Psoas muscle (tissue), 8 donors: Measurements from ENCODE around the gene BNC2. TPM values are rescaled to one million over a fixed set of nuclear protein-coding genes. Genes with fewer than 3 reads are reported as not detected.
"Not testable (repeated sequence)": the region's sequence is repeated elsewhere in the genome, so short reads cannot be mapped to it uniquely, and the experiment has no call there.

ENCODE experiments used
- ATAC-seq, 4 donors: fragments of 200-7000 bp; cut with Tn5 transposase; one replicate each; pipeline ENCODE4 v1.9.1; 2020; ENCODE audit warnings: moderate library complexity in 3 of 4, mild to moderate bottlenecking in 2 of 4
- DNase-seq, 2 donors: peaks; one replicate each; pipeline ENCODE4 v3.0.0-alpha.2; 2020
- H3K27ac ChIP-seq: fragments of 200-600 bp; one replicate; pipeline ENCODE4 v1.8.0; 2022
- H3K27me3 ChIP-seq, 3 donors: fragments of 200-600 bp in 1 of 3; one replicate each; pipeline versions ENCODE4 v1.6.1 to v1.8.0; 2013 to 2022; ENCODE audit warnings: low read length in 2 of 3, mild to moderate bottlenecking in 2 of 3, moderate library complexity in 1 of 3; ENCODE audit not compliant: insufficient read depth in 3 of 3
- H3K36me3 ChIP-seq, 2 donors: fragments of 200-600 bp in 1 of 2; one replicate each; pipeline versions ENCODE4 v1.6.1 to v1.8.0; 2013 to 2022; ENCODE audit warnings: low read depth in 1 of 2, mild to moderate bottlenecking in 1 of 2, moderate library complexity in 1 of 2; ENCODE audit not compliant: insufficient read depth in 1 of 2
- H3K4me1 ChIP-seq: fragments of 200-600 bp; one replicate; pipeline ENCODE4 v1.8.0; 2022
- H3K4me3 ChIP-seq: fragments of 200-600 bp; one replicate; pipeline ENCODE4 v1.8.0; 2022; ENCODE audit warnings: mild to moderate bottlenecking
- H3K9me3 ChIP-seq: fragments of 200-600 bp; one replicate; pipeline ENCODE4 v1.8.0; 2022
- CTCF ChIP-seq: fragments of 200-600 bp; IDR thresholded peaks from one replicate; pipeline ENCODE4 v1.8.0; 2022; ENCODE audit warnings: antibody characterized with exemption
- WGBS, 3 donors: extraction: QIAGEN DNeasy Blood & Tissue Kit; methylation state at CpG; one replicate each; pipeline versions ENCODE4 v1.1.6 to v1.1.7; 2013; 5-methylcytosine and 5-hydroxymethylcytosine counted together
- intact Hi-C, 2 donors: fragments of 100-400 bp; cut with DNase I; formaldehyde crosslinking; loops; one replicate each; pipeline versions ENCODE4 v1.11.0 to v1.14.2; 2022
- polyA plus RNA-seq, 3 donors: library from polyadenylated mRNA; stranded (reverse); fragments of 200-250 nt; gene quantifications; one replicate each; pipeline ENCODE4 v1.2.3, GENCODE V29; 2013
- total RNA-seq, 4 donors: library from RNA; stranded (reverse); fragmentation: NEBNext Ultra II Directional in 2 of 4; extraction: Animal tissue kit (Norgen Biotek cat#: 25700) in 2 of 4; gene quantifications; one replicate each; pipeline versions ENCODE4 v1.2.1 to v1.2.4, GENCODE V29; 2021 to 2023
- donor health status: healthy with polysubstance abuse.
- donor health status: DM: no; HTN: no; CAD: no; lungs with moderate emphysema.
- donor health status: Bipolar disorder and iron deficiency.
- donor health status: healthy.
- donor health status: DM: yes; HTN: yes; CAD: no.
- donor health status: DM: no; HTN: no; CAD: no.
- donor health status: DM: no; HTN: no; CAD: no.
- donor health status: DM: yes; HTN: yes; CAD: no.

Gene BNC2
- total and polyA plus RNA-seq, 7 donors, result 1.3 to 168 (median 44.1) TPM

DNA sequence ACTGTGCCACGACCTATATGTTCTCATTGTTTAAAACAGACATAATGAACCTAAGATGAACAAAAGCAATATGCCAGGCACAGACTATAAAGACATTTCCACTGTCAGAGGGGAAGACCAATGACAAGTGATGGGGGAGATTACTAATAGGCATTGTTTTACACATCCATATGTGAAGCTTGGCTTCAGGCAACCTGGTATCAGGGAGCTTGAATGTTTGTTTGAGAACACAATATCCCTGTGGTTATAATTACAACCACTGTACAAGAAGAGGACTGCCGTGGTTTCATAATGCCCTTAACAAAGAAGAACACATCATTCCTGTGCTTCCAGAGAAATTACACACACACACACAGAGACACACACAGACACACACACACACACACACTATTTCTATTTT, 385.7 kb downstream of the BNC2 start:
- Histone ChIP-seq H3K27me3 (no peaks in the 10 kb centered on the region), H3K9me3 (no peaks in the 10 kb centered on the region), H3K4me3 (no peak overlapping the region), H3K4me1 (no peaks in the 10 kb centered on the region), H3K36me3 (no peaks in the 10 kb centered on the region), H3K27ac (no peak overlapping the region)
- intact Hi-C loops, result no loop called here
- peak in 2 of 4 donors; percentile 26 to 46 for ATAC-seq
- no peak for DNase-seq
- TF ChIP-seq CTCF, result no peak
- 57 to 67% (median 65%) methylated on average over 2 of the region's 2 CpGs for WGBS, 3 donors

DNA sequence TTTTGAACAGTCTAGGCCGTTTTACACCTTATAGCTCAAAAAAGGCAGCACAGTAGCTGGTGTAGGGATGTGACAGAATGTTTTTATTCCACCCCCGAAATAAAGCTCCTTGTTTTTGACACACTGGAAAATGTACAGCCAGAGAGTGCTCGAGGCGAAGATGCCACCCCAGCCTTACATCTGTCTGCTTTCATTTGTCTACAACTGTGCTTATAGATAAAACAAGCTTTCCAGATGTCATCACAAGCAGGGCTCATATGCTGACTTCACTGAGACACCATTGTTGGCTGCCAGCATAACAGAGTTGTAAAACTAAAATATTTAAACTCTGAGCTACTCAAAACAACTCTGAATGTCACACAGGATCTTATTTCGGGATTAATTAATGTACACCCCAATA, 386.3 kb downstream of the BNC2 start:
- Histone ChIP-seq H3K9me3 (no peaks in the 10 kb centered on the region), H3K4me1 (no peaks in the 10 kb centered on the region), H3K4me3 (no peak overlapping the region), H3K36me3 (no peaks in the 10 kb centered on the region), H3K27ac (no peak overlapping the region), H3K27me3 (no peaks in the 10 kb centered on the region)
- no peak for ATAC-seq
- 57 to 63% (median 59%) methylated on average over 5 of the region's 5 CpGs for WGBS, 3 donors
- intact Hi-C loops, result no loop called here
- no peak for TF ChIP-seq CTCF
- no peak for DNase-seq

- no peak for DNase-seq
- H3K9me3 ChIP-seq, result no peaks in the 10 kb centered on the region
- H3K4me3 ChIP-seq, result no peak overlapping the region
- no peaks in the 10 kb centered on the region for H3K27me3 ChIP-seq
- no peaks in the 10 kb centered on the region for H3K4me1 ChIP-seq
- WGBS, 3 donors, result 91 to 92% (median 91%) methylated on average over 6 of the region's 6 CpGs
- intact Hi-C loops, result no loop called here
- ATAC-seq, result no peak
- no peaks in the 10 kb centered on the region for H3K36me3 ChIP-seq
- TF ChIP-seq CTCF, result no peak
- no peak overlapping the region for H3K27ac ChIP-seq
Measured at GRCh38 chr9:16482764-16483163, 387.7 kb downstream of the BNC2 start.

DNA sequence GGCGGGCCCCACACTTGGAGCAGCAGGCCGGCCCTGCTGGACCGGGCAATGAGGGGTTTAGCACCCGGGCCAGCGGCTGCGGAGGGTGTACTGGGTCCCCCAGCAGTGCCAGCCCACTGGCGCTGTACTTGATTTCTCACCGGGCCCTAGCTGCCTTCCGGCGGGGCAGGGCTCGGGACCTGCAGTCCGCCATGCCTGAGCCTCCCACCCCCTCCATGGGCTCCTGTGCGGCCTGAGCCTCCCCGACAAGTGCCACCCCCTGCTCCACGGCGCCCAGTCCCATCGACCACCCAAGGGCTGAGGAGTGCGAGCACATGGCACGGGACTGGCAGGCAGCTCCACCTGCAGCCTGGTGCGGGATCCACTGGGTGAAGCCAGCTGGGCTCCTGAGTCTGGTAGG, 389.9 kb downstream of the BNC2 start:
- H3K36me3 ChIP-seq, H3K4me1 ChIP-seq, H3K4me3 ChIP-seq, H3K9me3 ChIP-seq, H3K27ac ChIP-seq, DNase-seq, intact Hi-C loops, H3K27me3 ChIP-seq, ATAC-seq: not testable (repeated sequence)
- 93 to 98% (median 98%) methylated on average over 18 to 20 of the region's 20 CpGs for WGBS, 3 donors

DNA sequence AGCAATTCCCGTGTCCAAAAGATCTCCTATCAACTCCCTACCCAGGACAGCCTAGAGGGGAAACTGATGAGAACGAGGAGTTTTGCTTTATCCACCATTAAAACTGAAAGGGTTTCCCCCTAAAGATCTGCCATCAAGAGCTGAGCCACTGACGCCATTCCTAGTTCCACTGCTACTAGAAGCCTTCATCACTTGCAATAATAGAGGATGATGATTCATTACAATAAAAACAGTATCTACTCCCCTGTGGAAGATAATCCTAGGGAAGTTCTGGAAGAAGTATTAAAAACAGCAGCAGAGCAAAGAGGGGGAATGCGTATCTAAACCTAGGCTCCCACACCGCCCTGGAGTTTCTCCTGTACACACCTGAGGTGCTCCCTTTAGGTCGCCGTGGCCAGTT, 394.5 kb downstream of the BNC2 start:
- no peaks in the 10 kb centered on the region for H3K27me3 ChIP-seq
- no peak for DNase-seq
- H3K4me3 ChIP-seq, result no peak overlapping the region
- no peak for TF ChIP-seq CTCF
- no peaks in the 10 kb centered on the region for H3K9me3 ChIP-seq
- 82 to 86% (median 84%) methylated on average over 7 of the region's 7 CpGs for WGBS, 3 donors
- no peak for ATAC-seq
- intact Hi-C loops, result no loop called here
- H3K36me3 ChIP-seq, result no peaks in the 10 kb centered on the region
- H3K4me1 ChIP-seq, result no peaks in the 10 kb centered on the region
- no peak overlapping the region for H3K27ac ChIP-seq
